HG03280 (cell line): ENCODE measurements around the gene PSME3.
A peak's percentile ranks its signal among the peaks of the same experiment; 100 is the strongest.

ENCODE experiments used
- ATAC-seq: cut with Tn5 transposase; IDR thresholded peaks from one replicate; pipeline ENCODE4 v1.9.1; 2021; ENCODE audit warnings: mild to moderate bottlenecking, moderate library complexity; ENCODE audit not compliant: unreplicated experiment

Gene PSME3

GRCh38 chr17:42814633-42815399 is 18.4 kb upstream of the PSME3 start:
- no peak for ATAC-seq

- ATAC-seq = no peak
These were observed 15.3 kb upstream of the PSME3 start for GRCh38 chr17:42817866-42818265.

GRCh38 chr17:42818379-42818778 is 14.8 kb upstream of the PSME3 start:
- no peak for ATAC-seq

DNA sequence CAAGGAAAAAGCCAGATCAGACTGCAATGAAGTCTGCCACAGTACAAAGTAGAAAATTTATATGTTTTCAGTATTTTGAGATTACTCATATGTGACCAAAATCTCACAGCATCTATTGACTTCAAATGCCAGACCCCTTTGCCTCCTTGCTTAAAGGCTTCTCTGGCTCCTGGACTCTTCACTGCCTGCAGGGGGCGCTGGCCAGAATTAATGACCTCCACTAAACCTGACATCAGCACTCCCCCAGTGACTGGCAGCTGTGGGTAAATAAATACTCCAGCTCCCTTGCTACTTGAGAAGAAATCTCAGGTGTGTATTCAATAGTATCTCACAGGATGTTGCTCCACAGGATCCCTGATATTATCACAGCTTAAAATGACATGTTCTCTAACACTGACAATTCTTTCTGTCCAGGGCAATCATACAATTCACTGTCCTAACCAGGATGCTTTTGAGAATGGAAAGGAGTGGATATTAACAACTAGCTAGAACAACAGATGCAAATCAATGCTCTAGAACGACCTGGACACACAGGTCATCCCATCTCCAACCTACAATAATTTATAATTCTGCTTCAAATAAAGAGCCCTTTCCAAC is 13.2 kb upstream of the PSME3 start:
- ATAC-seq = no peak

DNA sequence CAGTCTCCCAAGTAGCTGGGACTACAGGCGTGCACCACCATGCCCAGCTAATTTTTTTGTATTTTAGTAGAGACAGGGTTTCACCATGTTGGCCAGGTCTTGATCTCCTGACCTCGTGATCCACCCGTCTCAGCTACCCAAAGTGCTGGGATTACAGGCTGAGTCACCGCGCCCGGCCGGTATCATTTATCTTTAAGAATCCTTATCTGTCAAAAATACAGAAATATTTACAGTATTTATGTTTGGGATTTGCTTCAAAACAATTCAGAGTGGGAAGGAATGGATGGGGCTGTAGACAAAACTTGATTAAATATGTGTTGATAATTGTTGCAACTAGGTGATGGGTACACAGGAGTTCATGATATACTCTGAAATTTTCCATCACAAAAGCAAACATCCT is 12.0 kb upstream of the PSME3 start:
- no peak for ATAC-seq

GRCh38 chr17:42827472-42827871 is 5.7 kb upstream of the PSME3 start:
- no peak for ATAC-seq

DNA sequence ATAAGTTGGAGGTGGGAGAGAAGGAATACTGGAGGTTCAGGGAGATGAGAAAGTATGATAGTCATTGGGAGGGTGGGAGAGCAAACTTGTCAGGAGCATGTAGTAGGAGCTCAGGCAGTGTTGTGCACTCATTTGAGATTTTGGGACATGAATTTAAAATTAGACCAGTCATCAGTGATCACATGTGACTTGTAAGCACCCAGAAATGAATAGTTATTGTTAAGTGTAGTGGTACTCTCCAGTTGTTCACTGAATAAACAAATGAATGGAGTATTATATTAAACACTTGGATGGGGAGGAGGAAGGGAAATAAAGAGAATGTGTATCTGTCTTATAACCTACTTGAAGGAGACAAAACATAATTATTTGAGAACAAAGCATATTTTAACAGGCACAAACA is 2.2 kb upstream of the PSME3 start:
- ATAC-seq = no peak

GRCh38 chr17:42832213-42832933 is 824 bp upstream of the PSME3 start:
- ATAC-seq = peak; percentile 17

DNA sequence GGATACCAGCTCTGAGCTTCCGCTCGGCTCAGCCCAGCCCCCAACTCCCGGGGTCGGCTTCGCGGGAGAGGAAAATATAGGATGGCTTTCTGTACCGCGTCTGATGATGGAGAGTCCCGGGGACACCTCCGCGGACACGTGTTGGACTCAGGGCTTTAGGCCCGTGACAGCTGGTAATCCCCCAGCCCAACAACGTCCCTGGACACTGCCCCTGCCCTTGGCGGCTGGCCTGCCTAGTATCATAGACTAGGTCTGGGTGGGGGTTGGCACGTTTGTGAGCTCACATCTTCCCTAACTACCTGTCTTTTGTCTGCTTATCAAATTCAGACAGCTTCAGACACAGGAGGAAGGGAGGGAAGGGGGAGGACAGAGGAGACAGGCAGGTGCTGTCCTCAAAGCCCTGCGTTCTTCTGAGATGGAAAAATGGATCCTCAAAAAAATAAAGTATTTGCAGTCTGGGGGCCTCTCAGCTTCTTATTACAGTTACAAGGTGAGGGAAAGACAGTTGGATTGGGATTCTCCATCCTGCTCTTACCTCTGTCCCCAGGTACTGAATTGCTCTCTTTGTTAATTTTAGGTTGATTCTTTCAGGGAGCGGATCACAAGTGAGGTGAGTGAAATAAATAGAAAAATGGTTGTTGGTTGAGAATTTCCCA is 698 bp downstream of the PSME3 start:
- ATAC-seq = no peak

- no peak for ATAC-seq
These were observed 2.5 kb downstream of the PSME3 start for GRCh38 chr17:42835732-42836131.

- ATAC-seq = no peak
These were observed 8.9 kb downstream of the PSME3 start for GRCh38 chr17:42841975-42842685.

- ATAC-seq = no peak
These were observed 10.2 kb downstream of the PSME3 start for GRCh38 chr17:42843358-42843934.

DNA sequence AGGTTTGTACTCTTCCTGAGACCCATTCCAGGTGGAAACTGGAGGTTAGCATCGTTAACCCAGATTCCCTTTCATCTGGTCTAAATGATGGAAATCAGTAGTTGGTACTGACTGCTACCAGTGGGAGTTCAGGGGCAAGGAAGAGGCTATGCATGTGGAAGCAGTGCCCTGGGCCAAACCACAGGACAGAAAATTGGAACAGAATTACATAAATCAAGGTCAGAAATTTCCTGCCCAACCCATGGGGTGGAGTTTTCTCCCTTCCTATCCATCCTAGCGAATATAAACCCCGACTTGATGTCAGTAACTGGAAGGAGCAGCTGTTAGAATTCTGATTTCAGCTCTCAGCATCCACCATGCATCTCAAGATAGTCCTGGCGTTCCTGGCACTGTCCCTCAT is 11.1 kb downstream of the PSME3 start, which contains the start of gene AOC2:
Gene AOC2, plus strand, starts transcription at position 310 of the 400 bp plus-strand sequence. Its CDS starts 47 bp downstream, at position 357.
- no peak for ATAC-seq

DNA sequence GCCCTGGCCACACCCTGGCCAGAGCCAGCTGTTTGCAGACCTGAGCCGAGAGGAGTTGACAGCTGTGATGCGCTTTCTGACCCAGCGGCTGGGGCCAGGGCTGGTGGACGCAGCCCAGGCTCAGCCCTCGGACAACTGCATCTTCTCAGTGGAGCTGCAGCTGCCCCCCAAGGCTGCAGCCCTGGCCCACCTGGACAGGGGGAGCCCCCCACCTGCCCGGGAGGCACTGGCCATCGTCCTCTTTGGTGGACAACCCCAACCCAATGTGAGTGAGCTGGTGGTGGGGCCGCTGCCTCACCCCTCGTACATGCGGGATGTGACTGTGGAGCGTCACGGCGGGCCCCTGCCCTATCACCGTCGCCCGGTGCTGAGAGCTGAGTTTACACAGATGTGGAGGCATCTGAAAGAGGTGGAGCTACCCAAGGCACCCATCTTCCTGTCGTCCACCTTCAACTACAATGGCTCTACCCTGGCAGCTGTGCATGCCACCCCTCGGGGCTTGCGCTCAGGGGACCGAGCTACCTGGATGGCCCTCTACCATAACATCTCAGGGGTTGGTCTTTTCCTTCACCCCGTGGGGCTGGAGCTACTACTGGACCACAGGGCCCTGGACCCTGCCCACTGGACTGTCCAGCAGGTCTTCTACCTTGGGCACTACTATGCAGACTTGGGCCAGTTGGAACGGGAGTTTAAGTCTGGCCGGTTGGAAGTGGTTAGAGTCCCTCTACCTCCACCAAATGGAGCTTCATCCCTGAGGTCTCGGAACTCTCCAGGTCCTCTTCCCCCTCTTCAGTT is 11.8 kb downstream of the PSME3 start:
- ATAC-seq = no peak

- ATAC-seq = no peak
These were observed 12.3 kb downstream of the PSME3 start for GRCh38 chr17:42845556-42845917.

DNA sequence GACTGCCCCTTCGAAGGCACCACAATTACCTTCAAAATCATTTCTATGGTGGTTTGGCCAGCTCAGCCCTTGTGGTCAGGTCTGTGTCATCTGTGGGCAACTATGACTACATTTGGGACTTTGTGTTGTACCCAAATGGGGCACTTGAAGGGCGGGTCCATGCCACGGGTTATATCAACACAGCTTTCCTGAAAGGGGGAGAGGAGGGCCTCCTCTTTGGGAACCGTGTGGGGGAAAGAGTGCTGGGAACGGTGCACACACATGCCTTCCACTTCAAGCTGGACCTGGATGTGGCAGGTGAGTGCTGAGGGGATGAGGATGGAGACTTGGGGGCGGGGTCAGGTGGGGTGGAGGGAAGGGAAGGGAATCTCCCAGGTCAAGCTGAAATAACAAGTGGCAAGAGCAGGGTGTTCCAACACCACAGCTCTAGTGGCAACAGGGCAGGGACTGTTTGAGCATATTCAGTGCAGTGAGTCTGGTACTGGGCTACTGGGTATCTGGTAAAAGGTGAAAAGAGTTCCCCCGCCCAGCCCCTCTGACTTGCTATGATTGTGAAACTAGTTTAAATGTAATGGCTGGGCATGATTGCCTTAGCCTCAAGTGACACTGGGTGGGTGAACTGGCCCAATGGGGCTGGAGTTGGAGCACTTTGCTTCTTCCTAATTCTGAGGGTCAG is 12.9 kb downstream of the PSME3 start:
- ATAC-seq = no peak

- no peak for ATAC-seq
These were observed 13.5 kb downstream of the PSME3 start for GRCh38 chr17:42846594-42847280.

DNA sequence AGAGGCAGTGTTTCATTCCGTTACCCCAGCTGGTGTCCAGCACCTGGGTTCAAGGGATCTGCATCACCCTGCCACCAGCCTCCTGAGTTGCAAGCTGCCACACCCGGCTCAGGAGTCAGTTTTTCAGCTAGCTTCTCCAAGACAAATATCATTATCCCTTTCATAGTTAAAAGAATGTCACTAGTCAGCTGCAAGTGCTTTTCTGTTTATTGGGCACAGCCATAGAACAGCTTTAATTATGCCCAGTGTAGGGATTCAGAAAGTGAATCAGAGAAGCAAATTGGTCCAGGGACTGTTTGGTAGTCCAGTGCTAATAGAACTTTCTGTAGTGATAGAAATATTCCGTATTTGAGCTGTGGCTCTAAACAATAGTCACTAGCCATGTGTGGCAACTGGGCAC is 14.9 kb downstream of the PSME3 start:
- ATAC-seq = no peak

DNA sequence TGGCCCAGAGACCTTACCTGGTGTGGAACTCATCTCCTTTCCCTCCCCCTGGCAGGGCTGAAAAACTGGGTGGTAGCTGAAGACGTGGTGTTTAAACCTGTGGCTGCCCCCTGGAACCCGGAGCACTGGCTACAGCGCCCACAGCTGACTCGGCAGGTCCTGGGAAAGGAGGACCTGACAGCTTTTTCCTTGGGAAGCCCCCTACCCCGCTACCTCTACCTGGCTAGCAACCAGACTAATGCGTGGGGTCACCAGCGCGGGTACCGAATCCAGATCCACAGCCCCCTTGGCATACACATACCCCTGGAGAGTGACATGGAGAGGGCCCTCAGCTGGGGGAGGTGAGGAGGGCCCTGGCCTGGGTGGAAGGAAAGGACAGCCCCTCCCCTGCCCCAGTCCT is 15.8 kb downstream of the PSME3 start:
- ATAC-seq = no peak
